ENCODE measurements around the gene IL23R.

The IL23R gene

GRCh38 chr1:67285780-67286488 lies 119.7 kb downstream of the IL23R start:
- no peaks in the 10 kb centered on the region for H3K9me3 ChIP-seq (ENCODE audit: low read length)
- H4K20me1 ChIP-seq (ENCODE audit: insufficient read depth, low read length) = no peaks in the 10 kb centered on the region
- no peaks in the 10 kb centered on the region for H3K36me3 ChIP-seq (ENCODE audit: insufficient read depth, low read length)
- H3K4me3 ChIP-seq (ENCODE audit: low read depth, low read length, poor library complexity, severe bottlenecking) = no peak overlapping the region
- H3K9ac ChIP-seq (ENCODE audit: low read length) = no peak overlapping the region
- no peak overlapping the region for H3K27ac ChIP-seq (ENCODE audit: low read depth, low read length, poor library complexity, severe bottlenecking)
- H3K4me1 ChIP-seq (ENCODE audit: insufficient read depth, low read length, severe bottlenecking) = no peaks in the 10 kb centered on the region
- no peaks in the 10 kb centered on the region for H3K9me2 ChIP-seq (ENCODE audit: low read depth, low read length)
- no peaks in the 10 kb centered on the region for H3F3A ChIP-seq (ENCODE audit: insufficient read depth, low read length)
- H3K79me2 ChIP-seq (ENCODE audit: insufficient read depth, low read length) = no peaks in the 10 kb centered on the region
- no peak overlapping the region for H3K4me2 ChIP-seq (ENCODE audit: low read length)
- no peaks in the 10 kb centered on the region for H3K27me3 ChIP-seq (ENCODE audit: insufficient read depth, low read length)
- TF ChIP-seq CTCF (IDR thresholded peaks at IDR 0.05; ENCODE audit: low read length) = no peak
- H2AFZ ChIP-seq (ENCODE audit: low read length) = no peak overlapping the region

- Histone ChIP-seq H3K9ac (ENCODE audit: low read length) (no peak overlapping the region), H3K4me2 (ENCODE audit: low read length) (no peak overlapping the region), H3K79me2 (ENCODE audit: insufficient read depth, low read length) (no peaks in the 10 kb centered on the region), H2AFZ (ENCODE audit: low read length) (no peak overlapping the region), H3K27me3 (ENCODE audit: insufficient read depth, low read length) (no peaks in the 10 kb centered on the region), H3K4me1 (ENCODE audit: insufficient read depth, low read length, severe bottlenecking) (no peaks in the 10 kb centered on the region), H3K36me3 (ENCODE audit: insufficient read depth, low read length) (no peaks in the 10 kb centered on the region), H3F3A (ENCODE audit: insufficient read depth, low read length) (no peaks in the 10 kb centered on the region), H4K20me1 (ENCODE audit: insufficient read depth, low read length) (no peaks in the 10 kb centered on the region), H3K27ac (ENCODE audit: low read depth, low read length, poor library complexity, severe bottlenecking) (no peak overlapping the region), H3K9me3 (ENCODE audit: low read length) (no peaks in the 10 kb centered on the region), H3K4me3 (ENCODE audit: low read depth, low read length, poor library complexity, severe bottlenecking) (no peak overlapping the region), H3K9me2 (ENCODE audit: low read depth, low read length) (no peaks in the 10 kb centered on the region)
- TF ChIP-seq EZH2 (IDR thresholded peaks at IDR 0.05; ENCODE audit: borderline replicate concordance, low read length) = no peak
- TF ChIP-seq CTCF (IDR thresholded peaks at IDR 0.05; ENCODE audit: low read length) = no peak
Measured at GRCh38 chr1:67290236-67290635, 124.0 kb downstream of the IL23R start.

GRCh38 chr1:67294836-67295617 lies 128.8 kb downstream of the IL23R start:
- H3K27ac ChIP-seq (ENCODE audit: low read depth, low read length, poor library complexity, severe bottlenecking) = no peak overlapping the region
- no peaks in the 10 kb centered on the region for H3K9me2 ChIP-seq (ENCODE audit: low read depth, low read length)
- H3K9ac ChIP-seq (ENCODE audit: low read length) = no peak overlapping the region
- TF ChIP-seq EZH2 (IDR thresholded peaks at IDR 0.05; ENCODE audit: borderline replicate concordance, low read length) (no peak), CTCF (IDR thresholded peaks at IDR 0.05; ENCODE audit: low read length) (no peak)
- no peaks in the 10 kb centered on the region for H3K4me1 ChIP-seq (ENCODE audit: insufficient read depth, low read length, severe bottlenecking)
- no peaks in the 10 kb centered on the region for H3K9me3 ChIP-seq (ENCODE audit: low read length)
- H3K4me2 ChIP-seq (ENCODE audit: low read length) = no peak overlapping the region
- H3K27me3 ChIP-seq (ENCODE audit: insufficient read depth, low read length) = no peaks in the 10 kb centered on the region
- H2AFZ ChIP-seq (ENCODE audit: low read length) = no peak overlapping the region
- no peaks in the 10 kb centered on the region for H3K36me3 ChIP-seq (ENCODE audit: insufficient read depth, low read length)
- H3K4me3 ChIP-seq (ENCODE audit: low read depth, low read length, poor library complexity, severe bottlenecking) = no peak overlapping the region
- H3K79me2 ChIP-seq (ENCODE audit: insufficient read depth, low read length) = no peaks in the 10 kb centered on the region
- no peaks in the 10 kb centered on the region for H4K20me1 ChIP-seq (ENCODE audit: insufficient read depth, low read length)
- H3F3A ChIP-seq (ENCODE audit: insufficient read depth, low read length) = no peaks in the 10 kb centered on the region
